Measurements from ENCODE around the gene CNKSR1. TPM values are rescaled to one million over a fixed set of nuclear protein-coding genes. Genes with fewer than 3 reads are reported as not detected.

The CNKSR1 gene
- total RNA-seq, 1 donor from 2014 or later = 50.2 TPM

DNA sequence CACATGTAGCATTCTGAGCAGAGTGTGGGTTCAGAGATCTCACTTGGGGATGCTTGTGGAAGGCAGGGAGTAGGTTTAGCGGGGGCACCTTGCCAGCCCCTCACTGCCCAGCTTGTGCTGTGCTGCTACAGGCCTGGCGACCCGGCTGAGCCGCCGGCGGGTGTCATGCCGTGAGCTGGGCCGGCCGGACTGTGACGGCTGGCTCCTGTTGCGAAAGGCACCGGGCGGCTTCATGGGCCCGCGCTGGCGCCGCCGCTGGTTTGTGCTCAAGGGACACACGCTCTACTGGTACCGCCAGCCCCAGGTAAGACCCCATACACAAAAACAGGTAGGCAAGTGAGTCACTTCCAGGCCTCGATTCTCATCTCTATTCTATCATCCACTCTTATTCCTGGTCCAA is 7.6 kb downstream of the CNKSR1 start:
- Mint-ChIP-seq H3K4me3 (no peak overlapping the region), H3K27me3 (ENCODE audit: low read depth) (no peaks in the 10 kb centered on the region), H3K4me1 (peaks cover 2% of the 10 kb centered on the region), H3K27ac (no peak overlapping the region), H3K36me3 (peaks cover 21% of the 10 kb centered on the region), H3K9me3 (no peaks in the 10 kb centered on the region)
- no peak for DNase-seq (ENCODE audit: low spot score in 2 of 2, unreplicated experiment in 2 of 2)
- TF ChIP-seq CTCF (IDR thresholded peaks at IDR 0.05; ENCODE audit: unreplicated experiment) = no peak

- no peaks in the 10 kb centered on the region for H3K9me3 Mint-ChIP-seq
- no peaks in the 10 kb centered on the region for H3K27me3 Mint-ChIP-seq (ENCODE audit: low read depth)
- no peak overlapping the region for H3K4me3 Mint-ChIP-seq
- DNase-seq (ENCODE audit: low spot score in 2 of 2, unreplicated experiment in 2 of 2) = no peak
- peaks cover 10% of the 10 kb centered on the region for H3K36me3 Mint-ChIP-seq
- H3K4me1 Mint-ChIP-seq = peaks cover 13% of the 10 kb centered on the region
- no peak overlapping the region for H3K27ac Mint-ChIP-seq
- TF ChIP-seq CTCF (IDR thresholded peaks at IDR 0.05; ENCODE audit: unreplicated experiment) = no peak
These were observed 10.6 kb downstream of the CNKSR1 start for GRCh38 chr1:26187882-26188281.

DNA sequence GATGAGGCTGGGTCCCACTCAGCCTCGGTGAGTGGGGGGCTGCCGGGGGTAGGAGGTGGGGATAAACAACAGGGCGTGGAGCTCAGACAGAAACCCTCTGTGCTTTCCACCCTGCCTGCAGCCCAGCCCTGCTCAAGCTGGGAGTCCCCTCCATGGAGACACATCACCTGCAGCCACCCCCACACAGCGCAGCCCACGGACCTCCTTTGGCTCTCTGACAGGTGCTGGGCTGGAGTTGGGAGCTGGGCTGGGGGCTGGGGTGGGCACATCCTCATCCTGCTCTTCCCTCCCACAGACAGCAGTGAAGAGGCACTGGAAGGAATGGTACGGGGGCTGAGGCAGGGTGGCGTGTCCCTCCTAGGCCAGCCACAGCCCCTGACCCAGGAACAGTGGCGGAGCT is 11.2 kb downstream of the CNKSR1 start:
- Mint-ChIP-seq H3K4me1 (peaks cover 13% of the 10 kb centered on the region), H3K27ac (no peak overlapping the region), H3K9me3 (no peaks in the 10 kb centered on the region), H3K4me3 (no peak overlapping the region), H3K36me3 (peaks cover 10% of the 10 kb centered on the region), H3K27me3 (ENCODE audit: low read depth) (no peaks in the 10 kb centered on the region)
- DNase-seq (ENCODE audit: low spot score in 2 of 2, unreplicated experiment in 2 of 2) = no peak
- no peak for TF ChIP-seq CTCF (IDR thresholded peaks at IDR 0.05; ENCODE audit: unreplicated experiment)

GRCh38 chr1:26189331-26189730 is 12.0 kb downstream of the CNKSR1 start:
- Mint-ChIP-seq H3K4me3 (no peak overlapping the region), H3K4me1 (peaks cover 13% of the 10 kb centered on the region), H3K27ac (peak overlapping the region; percentile 45), H3K36me3 (peaks cover 10% of the 10 kb centered on the region), H3K9me3 (no peaks in the 10 kb centered on the region), H3K27me3 (ENCODE audit: low read depth) (no peaks in the 10 kb centered on the region)
- TF ChIP-seq CTCF (IDR thresholded peaks at IDR 0.05; ENCODE audit: unreplicated experiment) = no peak
- no peak for DNase-seq (ENCODE audit: low spot score in 2 of 2, unreplicated experiment in 2 of 2)

GRCh38 chr1:26189751-26190275 is 12.5 kb downstream of the CNKSR1 start:
- no peak overlapping the region for H3K4me3 Mint-ChIP-seq
- TF ChIP-seq CTCF (IDR thresholded peaks at IDR 0.05; ENCODE audit: unreplicated experiment) = no peak
- H3K4me1 Mint-ChIP-seq = peaks cover 13% of the 10 kb centered on the region
- H3K27me3 Mint-ChIP-seq (ENCODE audit: low read depth) = no peaks in the 10 kb centered on the region
- peaks cover 10% of the 10 kb centered on the region for H3K36me3 Mint-ChIP-seq
- no peak for DNase-seq (ENCODE audit: low spot score in 2 of 2, unreplicated experiment in 2 of 2)
- H3K27ac Mint-ChIP-seq = peak overlapping the region; percentile 45
- no peaks in the 10 kb centered on the region for H3K9me3 Mint-ChIP-seq
